Right atrium auricular region (tissue), 2 donors: ENCODE data around the gene KRTCAP2. TPM values are rescaled to one million over a fixed set of nuclear protein-coding genes. Genes with fewer than 3 reads are reported as not detected.

ENCODE experiments used
- DNase-seq: peaks from one replicate; pipeline ENCODE4 v3.0.0-alpha.2; 2019; ENCODE audit warnings: low spot score
- H3K27ac ChIP-seq, 2 donors: fragments of 200-600 bp; sonication (generic); 1 replicate in 1 of 2; 2 replicates in 1 of 2; pipeline ENCODE4 v1.5.1; 2016 to 2019
- H3K27me3 ChIP-seq, 2 donors: fragments of 200-600 bp; sonication (generic); one replicate each; pipeline versions ENCODE4 v1.5.1 to v1.6.0; 2017 to 2019
- H3K36me3 ChIP-seq: fragments of 200-600 bp; sonication (generic); one replicate; pipeline ENCODE4 v1.5.1; 2016
- H3K4me1 ChIP-seq, 2 donors: fragments of 200-600 bp; sonication (generic); one replicate each; pipeline versions ENCODE4 v1.5.1 to v1.6.0; 2017 to 2019
- H3K4me3 ChIP-seq, 2 donors: fragments of 200-600 bp; sonication (generic); 1 replicate in 1 of 2; 2 replicates in 1 of 2; pipeline ENCODE4 v1.5.1; 2017 to 2019; ENCODE audit warnings: mild to moderate bottlenecking in 1 of 2, moderate library complexity in 1 of 2
- H3K9me3 ChIP-seq, 2 donors: fragments of 200-600 bp; sonication (generic); one replicate each; pipeline ENCODE4 v1.5.1; 2019
- CTCF ChIP-seq, 2 donors: fragments of 200-600 bp; sonication (generic); IDR thresholded peaks; one replicate each; pipeline ENCODE4 v1.5.1; 2019; ENCODE audit warnings: antibody characterized with exemption in 2 of 2
- total RNA-seq, 2 donors: library from RNA; depleted of rRNA; stranded (reverse); fragments of >200 nt; gene quantifications; one replicate each; pipeline ENCODE4 v1.1.0, GENCODE V29; 2016

KRTCAP2 gene
- total RNA-seq, 2 donors from 2014 or later = 124 to 147 TPM

- no peak for DNase-seq
- Histone ChIP-seq H3K4me1 (peaks cover 0 to 60% of the 10 kb centered on the region in 2 donors), H3K4me3 (no peak overlapping the region)
These were observed 35.8 kb downstream of the KRTCAP2 start for GRCh38 chr1:155137154-155137949.

GRCh38 chr1:155136748-155137147, 36.4 kb downstream of the KRTCAP2 start:
- DNase-seq = no peak
- peak overlapping the region; percentile 97 to 99 for H3K27ac ChIP-seq
- peaks cover 0 to 66% of the 10 kb centered on the region in 2 donors for H3K4me1 ChIP-seq
- H3K36me3 ChIP-seq = peaks cover 31% of the 10 kb centered on the region
- no peaks in the 10 kb centered on the region for H3K9me3 ChIP-seq
- no peak for TF ChIP-seq CTCF (IDR thresholded peaks at IDR 0.05)
- no peaks in the 10 kb centered on the region for H3K27me3 ChIP-seq
- peak overlapping the region; percentile 65 to 74 for H3K4me3 ChIP-seq

More at GRCh38 chr1:155137154-155137949, 35.8 kb downstream of the KRTCAP2 start:
- TF ChIP-seq CTCF (IDR thresholded peaks at IDR 0.05) = no peak
- Histone ChIP-seq H3K36me3 (peaks cover 25% of the 10 kb centered on the region), H3K27ac (peak overlapping the region; percentile 97 to 99), H3K9me3 (no peaks in the 10 kb centered on the region), H3K27me3 (no peaks in the 10 kb centered on the region)

GRCh38 chr1:155135415-155136028, 37.6 kb downstream of the KRTCAP2 start, which contains the start of gene SLC50A1:
SLC50A1 (plus strand) TSS chr1:155135852; CDS start chr1:155135912, 60 bp downstream.
- peak in 1 of 2 donors; percentile 46 for TF ChIP-seq CTCF (IDR thresholded peaks at IDR 0.05)
- Histone ChIP-seq H3K27ac (peak within 1 kb of the TSS; percentile 97 to 99), H3K4me1 (peaks cover 0 to 78% of the 10 kb centered on the region in 2 donors), H3K36me3 (peaks cover 39% of the 10 kb centered on the region), H3K4me3 (peak within 1 kb of the TSS; percentile 65 to 74), H3K27me3 (no peaks in the 10 kb centered on the region), H3K9me3 (no peaks in the 10 kb centered on the region)
- DNase-seq = peak; percentile 93

GRCh38 chr1:155134880-155135414, 38.2 kb downstream of the KRTCAP2 start:
- H3K36me3 ChIP-seq = peaks cover 39% of the 10 kb centered on the region
- TF ChIP-seq CTCF (IDR thresholded peaks at IDR 0.05) = no peak
- H3K27ac ChIP-seq = peak overlapping the region; percentile 97 to 99
- DNase-seq = peak; percentile 97
- H3K27me3 ChIP-seq = no peaks in the 10 kb centered on the region
- H3K4me3 ChIP-seq = peak overlapping the region; percentile 65 to 74
- H3K9me3 ChIP-seq = no peaks in the 10 kb centered on the region
- H3K4me1 ChIP-seq = peaks cover 0 to 84% of the 10 kb centered on the region in 2 donors

- no peaks in the 10 kb centered on the region for H3K27me3 ChIP-seq
- H3K9me3 ChIP-seq = no peaks in the 10 kb centered on the region
- H3K4me1 ChIP-seq = peaks cover 0 to 84% of the 10 kb centered on the region in 2 donors
- no peak for TF ChIP-seq CTCF (IDR thresholded peaks at IDR 0.05)
- peaks cover 39% of the 10 kb centered on the region for H3K36me3 ChIP-seq
- H3K4me3 ChIP-seq = no peak overlapping the region
- peak overlapping the region; percentile 97 to 99 for H3K27ac ChIP-seq
- no peak for DNase-seq
These were observed 38.8 kb downstream of the KRTCAP2 start for GRCh38 chr1:155134322-155134721.
